SK-N-MC (cell line): Measurements from ENCODE around the gene QKI.

Experiments
- DNase-seq: peaks from one replicate; pipeline ENCODE4 v3.0.0-alpha.2; 2011; ENCODE audit warnings: low read depth, low spot score
- H3K27ac ChIP-seq: fragments of 200-600 bp; sonication (generic); 2 replicates; pipeline ENCODE4 v1.5.1; 2016; ENCODE audit warnings: mixed run types
- H3K36me3 ChIP-seq: fragments of 200-600 bp; sonication (generic); 2 replicates; pipeline ENCODE4 v1.6.1; 2017; ENCODE audit warnings: antibody characterized with exemption, low read length, mixed read lengths; ENCODE audit not compliant: insufficient read depth
- H3K4me3 ChIP-seq: fragments of 200-600 bp; sonication (generic); 2 replicates; pipeline ENCODE4 v1.5.1; 2016
- H3K9ac ChIP-seq: fragments of 200-600 bp; sonication (generic); 2 replicates; pipeline ENCODE4 v1.8.0; 2017; ENCODE audit warnings: mixed run types, mixed read lengths; ENCODE audit not compliant: insufficient read length
- H3K9me3 ChIP-seq: fragments of 200-600 bp; sonication (generic); 2 replicates; pipeline ENCODE4 v1.6.1; 2017; ENCODE audit warnings: low read depth, mild to moderate bottlenecking, antibody characterized with exemption, low read length, moderate library complexity, mixed read lengths
- EZH2 ChIP-seq: fragments of 200-600 bp; sonication (generic); IDR thresholded peaks from one replicate; pipeline ENCODE4 v1.6.1; 2017; ENCODE audit warnings: antibody characterized with exemption
- FOXP2 ChIP-seq: optimal IDR thresholded peaks from 2 replicates; pipeline ENCODE3; 2011; ENCODE audit warnings: mild to moderate bottlenecking, moderate library complexity; ENCODE audit not compliant: insufficient read depth; ENCODE audit errors: extremely low read length, control extremely low read depth
- POLR2AphosphoS5 ChIP-seq: IDR thresholded peaks from 2 replicates; pipeline ENCODE4 v1.6.1; 2012; ENCODE audit warnings: mild to moderate bottlenecking, low read depth, low read length, borderline replicate concordance

QKI gene

DNA sequence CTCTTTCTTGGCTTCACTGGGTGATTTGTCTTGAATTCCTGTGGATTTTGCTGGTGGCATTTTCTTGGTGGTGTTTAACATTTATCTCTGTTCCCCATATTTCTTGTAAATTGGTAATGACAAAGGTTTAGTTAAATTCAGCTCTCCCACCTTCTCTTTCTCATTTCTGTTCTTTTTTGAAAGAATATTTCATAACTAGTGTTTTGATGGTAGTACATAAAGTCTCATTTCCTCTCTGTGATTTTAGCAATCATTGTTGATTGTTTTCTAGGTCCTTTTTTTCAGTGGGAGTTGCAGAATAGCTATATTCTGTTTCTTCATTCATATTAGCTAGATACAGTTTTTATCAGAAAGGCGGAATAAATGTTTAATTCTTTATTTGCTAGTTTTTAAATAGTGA is 73.1 kb downstream of the QKI start:
- Histone ChIP-seq H3K9me3 (no peaks in the 10 kb centered on the region), H3K27ac (no peak overlapping the region), H3K9ac (no peak overlapping the region), H3K4me3 (no peak overlapping the region), H3K36me3 (no peaks in the 10 kb centered on the region)
- TF ChIP-seq POLR2AphosphoS5 (no peak), FOXP2 (no peak), EZH2 (no peak)
- DNase-seq = no peak

DNA sequence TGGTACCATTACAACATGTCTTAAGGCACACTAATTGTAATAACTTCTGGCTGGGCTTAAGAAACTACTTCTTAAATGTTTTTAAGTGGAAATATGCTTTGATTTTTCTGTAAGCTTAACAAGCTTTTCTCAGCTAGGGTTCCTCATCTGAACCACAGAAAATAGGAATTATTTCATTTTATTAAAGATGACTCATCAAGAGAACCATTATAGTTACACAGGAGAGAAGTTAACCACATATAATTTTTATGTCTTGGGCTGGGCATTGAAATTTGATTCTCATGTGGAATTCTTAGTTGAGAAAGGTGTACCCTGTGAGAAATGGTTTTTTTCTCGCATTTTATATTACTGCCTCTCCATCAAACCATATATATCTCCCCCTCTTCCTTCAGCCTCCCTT is 75.1 kb downstream of the QKI start:
- no peak overlapping the region for H3K27ac ChIP-seq
- no peak for DNase-seq
- H3K36me3 ChIP-seq = no peaks in the 10 kb centered on the region
- H3K9me3 ChIP-seq = no peaks in the 10 kb centered on the region
- no peak for TF ChIP-seq FOXP2
- TF ChIP-seq POLR2AphosphoS5 = no peak
- TF ChIP-seq EZH2 = no peak
- no peak overlapping the region for H3K4me3 ChIP-seq
- no peak overlapping the region for H3K9ac ChIP-seq

DNA sequence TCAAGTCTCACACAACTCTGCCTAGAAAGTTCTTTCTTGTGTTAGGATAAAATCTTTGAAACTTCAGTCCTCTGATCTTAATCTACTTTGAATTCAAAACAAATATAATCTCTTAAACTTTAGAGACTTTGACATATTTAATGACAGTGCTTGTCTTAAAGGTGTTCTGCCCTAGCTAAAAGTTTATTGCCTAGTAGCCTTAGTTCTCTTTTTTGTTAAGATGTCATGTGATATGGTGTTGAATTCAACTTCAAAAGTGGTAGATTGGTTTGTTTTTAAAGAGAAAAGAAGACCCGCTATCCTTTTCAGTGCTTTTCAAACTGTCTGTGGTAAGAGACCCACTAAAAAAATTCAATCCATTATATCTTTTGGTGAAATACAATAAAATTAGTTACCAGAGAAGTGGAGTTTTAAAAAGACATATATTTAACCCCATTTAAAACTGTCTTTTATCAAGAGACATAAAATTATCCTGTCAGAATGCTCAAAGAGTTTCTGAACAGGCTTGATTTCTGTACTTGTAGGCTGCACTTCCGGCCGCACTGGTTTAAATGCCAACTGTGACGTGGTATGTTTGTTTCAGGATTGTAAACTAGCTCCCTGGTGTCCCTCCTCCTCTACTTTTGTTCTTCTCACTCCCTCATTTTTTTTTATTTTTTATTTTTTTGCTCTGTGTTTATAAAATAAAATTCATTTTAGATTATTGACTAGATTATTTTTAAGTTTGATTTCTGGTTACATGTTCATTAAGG is 76.5 kb downstream of the QKI start:
- no peak for DNase-seq
- Histone ChIP-seq H3K4me3 (no peak overlapping the region), H3K36me3 (no peaks in the 10 kb centered on the region), H3K9me3 (no peaks in the 10 kb centered on the region), H3K9ac (no peak overlapping the region), H3K27ac (no peak overlapping the region)
- TF ChIP-seq POLR2AphosphoS5 (no peak), FOXP2 (no peak), EZH2 (no peak)

DNA sequence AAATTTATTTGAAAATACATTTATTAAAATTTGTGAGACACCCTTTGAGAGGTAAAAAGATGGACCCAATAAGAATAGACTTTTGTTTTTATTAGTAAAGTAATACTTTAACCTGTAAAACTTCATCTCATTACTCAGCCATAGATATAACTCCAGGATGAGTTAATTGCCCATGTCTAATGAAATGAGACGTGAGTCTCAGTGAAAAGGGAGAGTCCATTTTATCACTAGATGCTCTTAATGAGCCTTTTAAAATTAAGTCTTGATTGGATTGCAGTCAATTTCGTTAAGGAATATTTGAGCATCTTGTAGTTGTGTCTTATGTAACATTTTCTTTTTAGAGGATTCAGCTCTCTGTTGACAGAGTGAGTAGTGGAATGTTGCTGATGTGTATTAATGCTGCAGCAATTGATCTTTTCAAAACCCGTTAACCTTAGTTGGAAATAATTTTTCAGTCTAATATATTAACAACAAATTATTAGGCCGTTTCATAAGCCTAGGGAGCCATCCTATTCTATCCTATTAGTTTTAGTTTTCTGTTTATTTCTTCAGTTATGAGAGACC is 77.3 kb downstream of the QKI start:
- no peak overlapping the region for H3K27ac ChIP-seq
- H3K36me3 ChIP-seq = no peaks in the 10 kb centered on the region
- no peak for DNase-seq
- TF ChIP-seq FOXP2 (no peak), EZH2 (no peak), POLR2AphosphoS5 (no peak)
- H3K9me3 ChIP-seq = no peaks in the 10 kb centered on the region
- no peak overlapping the region for H3K9ac ChIP-seq
- H3K4me3 ChIP-seq = no peak overlapping the region

DNA sequence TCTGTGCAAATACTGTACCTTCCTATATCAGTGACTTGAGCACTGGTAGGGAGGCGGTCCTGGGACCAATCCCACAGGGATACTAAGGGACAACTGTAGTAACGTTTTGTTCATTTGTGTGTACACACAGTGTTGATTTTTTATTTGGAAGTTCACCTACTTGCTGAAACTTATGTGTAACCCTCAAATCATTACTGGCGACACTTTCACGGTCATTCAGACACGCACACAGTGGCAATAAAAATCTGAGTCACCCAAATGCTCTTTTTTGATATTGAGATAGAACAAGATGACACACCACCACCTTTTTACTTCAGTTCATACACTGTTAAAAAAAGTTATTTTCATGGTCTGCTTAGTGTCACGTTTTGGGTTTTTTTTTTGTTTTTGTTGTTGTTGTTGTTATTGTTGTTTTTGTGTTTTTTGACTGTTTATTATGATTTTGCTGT is 79.8 kb downstream of the QKI start:
- TF ChIP-seq EZH2 = no peak
- TF ChIP-seq FOXP2 = no peak
- TF ChIP-seq POLR2AphosphoS5 = no peak
- DNase-seq = no peak
- no peaks in the 10 kb centered on the region for H3K36me3 ChIP-seq
- no peak overlapping the region for H3K4me3 ChIP-seq
- H3K9me3 ChIP-seq = no peaks in the 10 kb centered on the region
- no peak overlapping the region for H3K9ac ChIP-seq
- H3K27ac ChIP-seq = no peak overlapping the region

DNA sequence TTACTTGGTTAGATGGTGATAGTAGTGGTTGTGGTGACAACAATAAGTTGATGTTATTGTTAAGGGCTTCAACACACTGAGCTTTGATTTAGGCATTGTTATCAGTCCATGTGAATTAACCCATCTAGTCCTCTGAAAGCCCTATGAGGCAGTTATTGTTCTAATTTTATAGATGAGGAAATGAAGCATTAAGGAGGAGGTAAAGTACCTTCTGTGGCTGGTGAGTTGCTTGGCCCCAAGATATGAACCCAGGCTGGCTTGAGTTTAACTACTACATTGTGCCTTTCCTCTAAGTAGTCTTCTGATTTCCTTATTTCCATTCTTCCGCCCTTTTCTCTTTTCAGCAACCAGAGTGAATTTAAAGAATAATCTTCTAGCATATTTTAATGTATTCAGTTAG is 81.7 kb downstream of the QKI start:
- Histone ChIP-seq H3K27ac (no peak overlapping the region), H3K9ac (no peak overlapping the region), H3K9me3 (no peaks in the 10 kb centered on the region), H3K36me3 (no peaks in the 10 kb centered on the region), H3K4me3 (no peak overlapping the region)
- no peak for DNase-seq
- TF ChIP-seq POLR2AphosphoS5 (no peak), FOXP2 (no peak), EZH2 (no peak)

DNA sequence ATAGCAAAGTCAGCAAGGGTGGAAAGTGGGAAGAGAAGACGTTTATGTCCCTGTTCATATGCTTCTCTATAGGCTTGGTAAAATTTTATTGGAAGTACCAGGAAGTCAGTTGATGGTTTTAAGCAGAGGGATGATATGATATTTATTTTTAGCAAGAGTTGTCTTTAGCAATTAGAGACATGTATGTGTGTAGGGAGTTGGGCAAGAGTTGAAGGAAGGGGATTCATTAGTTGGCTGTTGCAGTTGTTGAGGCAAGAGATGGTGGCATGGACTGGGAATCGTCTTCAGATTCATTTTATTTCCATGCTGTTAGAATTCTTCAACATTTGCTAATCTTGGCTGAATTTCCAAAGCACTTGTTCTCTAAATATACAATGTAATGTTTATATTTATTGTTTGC is 85.6 kb downstream of the QKI start:
- Histone ChIP-seq H3K27ac (no peak overlapping the region), H3K4me3 (no peak overlapping the region), H3K36me3 (no peaks in the 10 kb centered on the region), H3K9me3 (no peaks in the 10 kb centered on the region), H3K9ac (no peak overlapping the region)
- no peak for DNase-seq
- TF ChIP-seq EZH2 (no peak), FOXP2 (no peak), POLR2AphosphoS5 (no peak)

DNA sequence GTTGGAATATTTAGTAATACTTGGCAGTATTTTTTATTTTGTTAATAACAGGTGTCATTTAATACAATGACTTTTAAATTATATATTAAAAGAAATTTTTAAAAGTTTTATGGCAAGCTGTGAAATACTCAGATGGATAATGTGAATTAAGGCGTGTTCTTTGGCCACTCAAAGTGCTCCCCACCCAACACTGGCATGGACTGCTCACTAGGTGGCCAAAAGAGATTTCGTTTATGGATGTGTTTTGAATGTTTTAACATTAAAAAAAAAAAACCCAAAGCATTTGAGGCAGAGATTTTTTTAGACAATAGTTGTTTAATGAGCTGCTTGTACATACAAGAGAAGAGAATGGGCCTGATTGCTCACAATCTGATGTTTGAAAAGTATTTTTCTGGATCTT is 86.5 kb downstream of the QKI start:
- DNase-seq = no peak
- no peak overlapping the region for H3K27ac ChIP-seq
- no peak overlapping the region for H3K9ac ChIP-seq
- no peak overlapping the region for H3K4me3 ChIP-seq
- no peaks in the 10 kb centered on the region for H3K9me3 ChIP-seq
- no peaks in the 10 kb centered on the region for H3K36me3 ChIP-seq
- TF ChIP-seq EZH2 (no peak), FOXP2 (no peak), POLR2AphosphoS5 (no peak)

DNA sequence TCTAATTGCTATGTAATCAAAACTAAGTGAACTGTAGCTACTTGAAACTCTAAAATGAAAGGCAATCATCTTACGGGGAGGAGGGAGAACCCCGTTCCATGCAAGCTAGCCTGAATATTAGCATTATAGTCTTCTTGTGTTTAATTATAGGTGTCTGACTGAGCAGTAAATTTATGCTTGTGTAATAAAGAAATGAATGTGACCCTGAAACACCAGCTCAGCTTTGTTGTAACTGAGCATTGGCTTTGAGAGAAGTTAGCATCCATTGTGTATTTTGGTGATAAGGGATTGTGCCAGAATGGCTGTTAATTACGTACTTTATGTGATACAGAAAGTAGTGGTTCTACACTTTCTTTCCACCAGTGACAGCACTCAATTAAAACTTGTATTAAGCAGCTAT is 86.9 kb downstream of the QKI start:
- no peak overlapping the region for H3K27ac ChIP-seq
- no peaks in the 10 kb centered on the region for H3K9me3 ChIP-seq
- DNase-seq = no peak
- H3K9ac ChIP-seq = no peak overlapping the region
- no peaks in the 10 kb centered on the region for H3K36me3 ChIP-seq
- no peak overlapping the region for H3K4me3 ChIP-seq
- TF ChIP-seq EZH2 (no peak), POLR2AphosphoS5 (no peak), FOXP2 (no peak)
